ENCODE results near the gene LGALS9B.
"Not testable (repeated sequence)": the region's sequence is repeated elsewhere in the genome, so short reads cannot be mapped to it uniquely, and the experiment has no call there.

LGALS9B gene

DNA sequence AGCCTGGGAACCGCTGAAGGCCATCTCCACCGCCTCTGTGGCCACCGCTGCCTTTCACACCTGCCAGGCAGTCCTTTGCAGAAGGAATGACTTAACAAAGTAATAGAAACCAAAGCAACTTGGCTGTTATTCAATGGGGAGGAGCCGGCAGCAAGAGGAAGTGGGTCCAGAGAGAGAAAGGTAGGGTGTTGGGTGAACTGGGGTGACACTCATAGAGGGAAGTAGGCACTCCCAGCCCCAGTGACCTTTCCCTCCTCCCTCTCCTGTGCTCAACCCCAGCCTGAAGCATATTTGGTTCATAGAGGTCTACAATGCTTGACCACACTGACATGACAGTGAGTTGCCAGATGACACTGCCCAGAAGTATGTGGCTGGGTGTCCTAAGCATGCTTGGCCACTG lies at the start of gene LGALS9B:
LGALS9B (minus strand) TSS at position 93 of the 400 bp plus-strand sequence; CDS start at position 24, 69 bp downstream.
- DNase-seq (ENCODE audit: low read depth), result not testable (repeated sequence)

DNA sequence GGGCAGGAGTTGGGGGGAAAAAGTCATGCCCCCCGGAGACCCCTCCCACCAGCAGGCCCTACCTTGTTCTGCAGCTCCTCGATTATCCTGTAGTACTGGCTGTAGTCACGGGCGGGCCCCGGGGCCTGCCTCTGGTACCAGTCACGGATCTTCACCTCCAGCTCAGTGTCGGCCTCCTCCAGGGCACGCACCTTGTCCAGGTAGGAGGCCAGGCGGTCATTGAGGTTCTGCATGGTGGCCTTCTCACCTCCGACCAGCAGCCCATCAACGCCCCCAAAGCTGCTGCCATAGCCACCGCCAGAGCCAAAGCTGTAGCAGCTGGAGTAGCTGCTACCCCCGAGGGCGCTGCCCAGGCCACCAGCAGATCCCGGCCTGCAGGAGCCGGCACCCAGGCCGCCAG lies 49.6 kb upstream of the LGALS9B start:
- not testable (repeated sequence) for DNase-seq (ENCODE audit: low read depth)

DNA sequence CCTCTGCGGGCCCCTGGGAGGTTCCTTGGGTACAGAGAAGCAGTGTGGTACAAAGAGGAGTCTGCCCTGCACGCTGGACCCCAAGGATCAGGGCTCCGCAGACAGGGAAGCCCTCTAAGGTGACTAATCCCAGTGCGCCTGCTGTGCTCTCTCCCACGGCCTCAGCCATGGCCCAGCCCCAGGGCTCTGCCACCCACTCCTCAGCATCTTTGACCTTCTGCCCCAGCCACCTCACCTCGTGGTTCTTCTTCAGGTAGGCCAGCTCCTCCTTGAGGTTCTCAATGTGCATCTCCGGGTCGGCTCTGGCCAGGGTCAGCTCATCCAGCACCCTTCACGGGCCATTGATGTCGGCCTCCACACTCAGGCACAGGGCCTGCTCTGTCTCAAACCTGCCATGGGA lies 47.8 kb upstream of the LGALS9B start:
- DNase-seq (ENCODE audit: low read depth), result not testable (repeated sequence)

DNA sequence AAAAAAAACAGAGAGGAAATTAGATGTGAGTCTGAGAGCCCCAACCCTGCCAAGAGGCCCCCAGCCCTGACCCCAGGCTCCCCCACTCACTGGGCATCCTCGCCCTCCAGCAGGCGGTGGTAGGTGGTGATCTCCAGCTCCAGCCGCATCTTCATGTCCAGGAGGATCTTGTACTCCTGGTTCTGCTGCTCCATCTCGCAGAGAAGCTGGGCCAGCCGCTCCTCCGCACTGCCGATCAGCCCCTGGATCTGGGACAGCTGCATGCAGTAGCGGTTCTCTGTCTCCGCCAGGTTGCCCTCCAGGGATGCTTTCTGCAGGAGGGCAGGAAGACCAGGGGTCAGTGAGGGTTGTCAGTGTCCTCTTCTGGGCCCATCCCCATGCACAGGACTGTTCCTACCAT lies 46.2 kb upstream of the LGALS9B start:
- DNase-seq (ENCODE audit: low read depth), result not testable (repeated sequence)

GRCh38 chr17:20512378-20512777 lies 45.0 kb upstream of the LGALS9B start:
- not testable (repeated sequence) for DNase-seq (ENCODE audit: low read depth)

DNA sequence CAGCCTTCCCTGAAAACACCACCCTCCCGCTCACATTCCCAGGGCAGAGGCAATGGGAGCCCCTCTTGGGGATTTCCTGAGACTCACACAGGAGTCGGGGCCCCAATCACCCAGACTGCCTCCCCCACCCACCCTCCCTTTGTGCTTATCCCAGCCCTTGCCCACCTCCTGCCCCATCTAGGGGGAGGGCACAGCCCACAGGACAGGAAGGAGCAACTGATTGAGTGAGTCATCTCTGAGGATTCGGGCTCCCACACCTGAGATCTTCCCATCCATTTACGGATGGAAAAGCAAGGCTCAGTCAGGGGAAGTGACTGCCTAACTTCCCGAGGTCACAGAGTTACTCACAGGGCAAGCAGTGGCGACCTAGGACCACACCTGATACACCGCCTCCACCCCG lies 44.4 kb upstream of the LGALS9B start:
- DNase-seq (ENCODE audit: low read depth), result not testable (repeated sequence)

DNA sequence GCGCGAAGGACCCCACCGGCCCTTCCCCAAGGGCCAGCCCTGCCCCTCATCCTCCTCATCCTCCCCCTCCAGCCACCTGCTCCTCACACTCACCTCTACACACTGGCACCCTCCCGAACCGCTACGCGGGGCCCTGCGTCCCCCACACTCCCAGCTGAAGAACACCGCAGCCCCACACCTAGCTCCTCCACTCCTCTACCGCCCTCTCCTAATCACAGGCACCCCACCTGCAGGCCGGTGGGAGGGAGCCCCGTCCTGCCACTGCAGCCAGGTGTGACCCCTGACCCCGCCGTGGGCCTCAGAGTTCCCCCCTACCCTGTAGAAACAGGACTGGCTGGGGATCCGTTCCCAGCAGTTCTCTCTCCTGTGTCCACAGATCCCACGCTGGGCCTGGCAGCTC lies 38.0 kb upstream of the LGALS9B start:
- not testable (repeated sequence) for DNase-seq (ENCODE audit: low read depth)

- not testable (repeated sequence) for DNase-seq (ENCODE audit: low read depth)
These were observed 37.2 kb upstream of the LGALS9B start for GRCh38 chr17:20504388-20505066.

DNA sequence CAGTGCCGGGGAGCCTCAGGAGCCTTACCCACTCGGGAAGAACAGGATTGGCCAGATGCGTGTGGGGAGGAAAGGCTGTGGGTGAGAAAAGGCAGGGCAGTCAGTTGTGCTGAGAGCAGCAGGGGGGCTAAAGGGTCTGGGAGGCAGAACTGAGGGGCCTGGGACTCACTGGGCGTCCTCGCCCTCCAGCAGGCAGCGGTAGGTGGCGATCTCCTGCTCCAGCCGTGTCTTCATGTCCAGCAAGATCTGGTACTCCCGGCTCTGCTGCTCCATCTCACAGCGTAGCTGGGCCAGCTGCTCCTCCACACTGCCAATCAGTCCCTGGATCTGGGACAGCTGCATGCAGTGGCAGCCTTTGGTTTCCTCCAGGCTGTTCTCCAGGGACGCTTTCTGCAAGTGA lies 34.6 kb upstream of the LGALS9B start:
- not testable (repeated sequence) for DNase-seq (ENCODE audit: low read depth)

- not testable (repeated sequence) for DNase-seq (ENCODE audit: low read depth)
These were observed 33.0 kb upstream of the LGALS9B start for GRCh38 chr17:20500346-20500745.

- not testable (repeated sequence) for DNase-seq (ENCODE audit: low read depth)
These were observed 28.1 kb upstream of the LGALS9B start for GRCh38 chr17:20495420-20495819.

GRCh38 chr17:20494735-20495134 lies 27.4 kb upstream of the LGALS9B start:
- DNase-seq (ENCODE audit: low read depth), result not testable (repeated sequence)

- DNase-seq (ENCODE audit: low read depth), result not testable (repeated sequence)
These were observed 26.8 kb upstream of the LGALS9B start for GRCh38 chr17:20494147-20494546.

DNA sequence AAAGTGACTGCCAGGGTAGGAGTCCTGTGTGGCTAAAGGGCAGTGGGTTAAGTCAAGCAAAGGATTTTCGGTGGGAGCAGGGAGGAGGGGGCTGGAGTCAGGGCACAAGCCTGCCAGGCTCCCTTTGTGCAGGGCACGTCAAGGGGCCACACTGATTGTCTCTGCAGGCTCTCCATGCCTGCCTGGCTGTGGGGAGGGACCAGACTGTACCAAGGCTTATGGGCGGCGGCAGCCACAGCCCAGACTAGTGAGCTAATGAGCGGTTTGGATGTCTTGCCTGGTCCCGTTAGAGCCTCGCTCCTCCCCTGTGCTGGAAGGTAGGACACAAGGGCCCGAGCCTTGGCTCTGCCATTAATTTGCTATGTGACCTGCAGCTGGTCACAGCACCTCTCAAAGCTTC lies 25.6 kb upstream of the LGALS9B start:
- DNase-seq (ENCODE audit: low read depth), result not testable (repeated sequence)

GRCh38 chr17:20492099-20492498 lies 24.8 kb upstream of the LGALS9B start:
- not testable (repeated sequence) for DNase-seq (ENCODE audit: low read depth)

GRCh38 chr17:20484930-20485329 lies 17.6 kb upstream of the LGALS9B start:
- not testable (repeated sequence) for DNase-seq (ENCODE audit: low read depth)

- not testable (repeated sequence) for DNase-seq (ENCODE audit: low read depth)
These were observed 12.7 kb upstream of the LGALS9B start for GRCh38 chr17:20479889-20480591.

DNA sequence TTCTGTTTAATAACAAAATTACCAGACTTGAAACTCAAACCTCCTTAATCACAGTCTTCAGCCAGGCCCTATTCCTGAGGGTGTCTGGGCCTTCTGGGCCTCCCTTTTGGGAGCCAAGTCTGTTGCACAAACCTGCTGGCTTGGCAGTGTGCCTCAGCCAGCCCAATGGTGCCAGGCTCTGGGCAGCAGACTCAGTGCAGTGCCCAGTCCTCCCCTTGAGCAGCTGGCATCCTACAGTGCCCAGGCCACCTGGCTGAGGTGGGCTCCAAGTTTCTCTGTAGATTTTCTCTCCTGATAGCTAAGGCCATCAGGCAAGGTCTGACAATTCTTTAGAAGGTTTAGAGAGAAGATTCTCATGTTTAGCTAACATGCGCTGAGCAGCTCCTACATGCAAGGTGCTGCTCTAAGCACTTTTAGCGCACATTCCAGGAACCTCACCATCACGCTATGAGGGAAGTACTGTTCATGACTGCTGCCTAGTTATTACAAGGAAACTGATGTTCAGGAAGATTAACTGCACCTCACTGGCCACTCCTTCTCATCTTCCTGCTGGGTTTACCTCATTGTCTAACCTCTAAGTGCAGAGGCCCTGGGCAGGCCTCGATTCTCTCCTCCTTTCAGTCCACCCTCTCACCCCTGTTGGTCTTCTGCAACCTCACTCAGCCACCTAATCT lies 10.2 kb upstream of the LGALS9B start:
- DNase-seq (ENCODE audit: low read depth), result not testable (repeated sequence)

GRCh38 chr17:20475137-20475831 lies 7.9 kb upstream of the LGALS9B start:
- DNase-seq (ENCODE audit: low read depth), result not testable (repeated sequence)

- not testable (repeated sequence) for DNase-seq (ENCODE audit: low read depth)
These were observed 6.7 kb upstream of the LGALS9B start for GRCh38 chr17:20474081-20474480.

DNA sequence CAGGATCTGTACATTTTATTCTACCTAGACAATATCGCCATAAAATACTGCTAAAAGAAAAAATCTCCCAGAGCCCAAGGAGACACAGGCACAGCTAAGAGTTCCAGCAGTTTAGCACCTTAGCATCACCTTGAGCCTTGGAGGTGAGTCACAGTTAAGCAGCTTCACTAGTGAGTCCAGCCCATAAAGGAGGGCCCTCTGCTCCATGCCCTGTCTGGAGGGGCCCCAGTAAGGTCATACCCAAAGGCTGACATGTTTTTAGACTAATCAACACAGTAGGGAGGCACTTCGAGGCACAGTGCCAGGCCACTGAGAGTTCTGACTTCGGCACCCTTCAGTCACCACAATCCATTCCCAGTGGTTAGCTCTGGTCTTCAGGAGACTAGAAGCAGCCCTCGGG lies 2.6 kb upstream of the LGALS9B start:
- not testable (repeated sequence) for DNase-seq (ENCODE audit: low read depth)

DNA sequence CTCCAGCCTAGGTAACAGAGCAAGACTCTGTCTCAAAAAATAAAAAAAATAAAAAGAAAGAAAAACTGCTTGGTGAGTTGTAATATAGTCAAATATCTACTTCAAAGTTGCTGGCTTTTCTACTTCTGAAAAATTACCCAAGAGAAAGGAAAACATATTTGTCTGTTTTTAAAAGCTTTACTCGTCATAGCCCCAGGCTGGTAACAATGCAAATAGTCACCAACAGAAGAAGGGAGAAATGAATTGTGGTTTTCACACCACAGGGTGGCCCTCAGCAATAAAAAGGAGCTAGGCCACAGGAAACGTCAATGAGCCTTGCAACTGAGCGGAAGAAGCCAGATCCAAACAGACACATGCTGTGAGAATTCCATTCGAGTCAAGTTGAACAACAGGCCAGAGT lies 1.8 kb upstream of the LGALS9B start:
- not testable (repeated sequence) for DNase-seq (ENCODE audit: low read depth)

Measured in activated T-cell treated with anti-CD3 and anti-CD28 coated beads for 48 hours (primary cell).